Left colon (tissue), 2 donors: ENCODE data around the gene POLD2. TPM values are rescaled to one million over a fixed set of nuclear protein-coding genes. Genes with fewer than 3 reads are reported as not detected.

Experiments
- ATAC-seq: fragments of 200-7000 bp; cut with Tn5 transposase; one replicate; pipeline ENCODE4 v1.9.1; 2020; ENCODE audit warnings: mild to moderate bottlenecking, moderate library complexity
- DNase-seq, 2 donors: peaks; one replicate each; pipeline ENCODE4 v3.0.0-alpha.2; 2020
- intact Hi-C, 2 donors: fragments of 100-400 bp; cut with DNase I in 1 of 2; cut with micrococcal nuclease in 1 of 2; formaldehyde crosslinking; loops; one replicate each; pipeline versions ENCODE4 v1.11.2 to v1.14.0; 2022; cut with DNase I, micrococcal nuclease
- microRNA-seq, 2 donors: library from miRNA; unstranded; fragments of <30 nt; microRNA quantifications; one replicate each; pipeline versions ENCODE4 v1.1.0 to v1.2.0, GENCODE V29; 2020
- total RNA-seq, 2 donors: library from RNA; stranded (reverse); fragmentation: NEBNext Ultra II Directional; extraction: Animal tissue kit (Norgen Biotek cat#: 25700); gene quantifications; one replicate each; pipeline ENCODE4 v1.2.1, GENCODE V29; 2021
- donor health status: DM: no; HTN: no; CAD: no.
- donor health status: DM: yes; HTN: yes; CAD: no.

The POLD2 gene
- total RNA-seq, 2 donors from 2014 or later: 40.5 to 57.0 TPM

GRCh38 chr7:44075296-44076075, 47.9 kb downstream of the POLD2 start:
- DNase-seq (peak in 1 of 2 donors; percentile 14), ATAC-seq (no peak)
- intact Hi-C loops: no loop called here

GRCh38 chr7:44074349-44074695, 49.0 kb downstream of the POLD2 start:
- DNase-seq: no peak
- intact Hi-C loops: no loop called here
- no peak for ATAC-seq

- intact Hi-C loops: no loop called here
- ATAC-seq (peak; percentile 86), DNase-seq (peak; percentile 90 to 92)
These were observed 49.5 kb downstream of the POLD2 start for GRCh38 chr7:44073664-44074348.

GRCh38 chr7:44072364-44073231, 50.8 kb downstream of the POLD2 start:
- peak; percentile 64 to 78 for DNase-seq
- intact Hi-C loops: no loop called here
- ATAC-seq: peak; percentile 18

GRCh38 chr7:44071726-44072363, 51.5 kb downstream of the POLD2 start:
- ATAC-seq (peak; percentile 51), DNase-seq (peak in 1 of 2 donors; percentile 43)
- intact Hi-C loops: no loop called here

- ATAC-seq: no peak
- intact Hi-C loops: no loop called here
- DNase-seq: no peak
These were observed 55.3 kb downstream of the POLD2 start for GRCh38 chr7:44068054-44068453.

GRCh38 chr7:44067064-44067951, 56.0 kb downstream of the POLD2 start:
- DNase-seq: peak in 1 of 2 donors; percentile 15
- no peak for ATAC-seq
- intact Hi-C loops: no loop called here

GRCh38 chr7:44066494-44067063, 56.8 kb downstream of the POLD2 start:
- peak in 1 of 2 donors; percentile 16 for DNase-seq
- peak; percentile 1 for ATAC-seq
- intact Hi-C loops: no loop called here

GRCh38 chr7:44066111-44066460, 57.3 kb downstream of the POLD2 start:
- intact Hi-C loops: no loop called here
- ATAC-seq (peak; percentile 0), DNase-seq (no peak)

- DNase-seq (peak in 1 of 2 donors; percentile 36), ATAC-seq (peak; percentile 17)
These were observed 57.8 kb downstream of the POLD2 start, which contains the start of gene PGAM2 for GRCh38 chr7:44065431-44066110. Gene PGAM2, minus strand, starts transcription at chr7:44065567. Its CDS starts 38 bp downstream, at chr7:44065529.

GRCh38 chr7:44064791-44065430, 58.4 kb downstream of the POLD2 start:
- DNase-seq: peak in 1 of 2 donors; percentile 23
- intact Hi-C loops: no loop called here
- peak; percentile 40 for ATAC-seq

More at GRCh38 chr7:44065431-44066110, 57.8 kb downstream of the POLD2 start, which contains the start of gene PGAM2:
- intact Hi-C loops: no loop called here

Small RNA genes lying within 50 kb of the gene (microRNA-seq; reads per million reads assigned to microRNA genes)
- 1.1 to 4.1 reads per million in 2 donors for gene MIR6838

Other genes starting within 250 kb of the POLD2 start
- 10 to 100 TPM; 63.3 to 75.7 TPM for gene URGCP, start 217.0 kb downstream of the POLD2 start, total RNA-seq
- gene UBE2D4, start 197.1 kb downstream of the POLD2 start, total RNA-seq: 10 to 100 TPM in 1 of 2 donors, 1 to 10 TPM in 1; 9.2 to 13.1 TPM
- gene SPDYE1, start 125.7 kb downstream of the POLD2 start, total RNA-seq: not detected
- 10 to 100 TPM; 87.0 to 90.5 TPM for gene DBNL, start 78.8 kb downstream of the POLD2 start, total RNA-seq
- under 1 TPM; 0.58 to 0.64 TPM for gene PGAM2, start 58.0 kb downstream of the POLD2 start, total RNA-seq
- gene POLM, start 41.0 kb downstream of the POLD2 start, total RNA-seq: 10 to 100 TPM; 20.7 to 22.8 TPM
- 10 to 100 TPM; 20.1 to 59.6 TPM for gene AEBP1, start 19.2 kb downstream of the POLD2 start, total RNA-seq
- gene MYL7, start 17.8 kb upstream of the POLD2 start, total RNA-seq: not detected
- gene GCK, start 65.9 kb upstream of the POLD2 start, total RNA-seq: under 1 TPM; 0.15 to 0.22 TPM
- gene YKT6, start 77.4 kb upstream of the POLD2 start, total RNA-seq: 10 to 100 TPM; 84.8 to 86.9 TPM
- under 1 TPM; 0.61 to 0.76 TPM for gene CAMK2B, start 202.0 kb upstream of the POLD2 start, total RNA-seq